Neural cell (in vitro differentiated cells): ENCODE results near the gene ENO2. TPM values are rescaled to one million over a fixed set of nuclear protein-coding genes. Genes with fewer than 3 reads are reported as not detected.
"Not testable (repeated sequence)": the region's sequence is repeated elsewhere in the genome, so short reads cannot be mapped to it uniquely, and the experiment has no call there.

Experiments used
- H2AFZ ChIP-seq: fragments of 200-600, 300-800 bp; sonication (generic), shearing (Covaris generic); 2 replicates; pipeline ENCODE4 v1.6.0; 2014; ENCODE audit warnings: low read depth, mild to moderate bottlenecking, antibody characterized with exemption, low read length, moderate library complexity
- H3F3A ChIP-seq: fragments of 200-600 bp; shearing (Covaris generic); 2 replicates; pipeline ENCODE4 v1.6.1; 2016; ENCODE audit warnings: mild to moderate bottlenecking, moderate library complexity, mixed read lengths, antibody characterized with exemption, low read length; ENCODE audit not compliant: insufficient read depth, poor library complexity, severe bottlenecking
- H3K27ac ChIP-seq: fragments of 200-600, 300-800 bp; sonication (generic), shearing (Covaris generic); 2 replicates; pipeline ENCODE4 v1.5.1; 2014; ENCODE audit warnings: mild to moderate bottlenecking, low read length, moderate library complexity
- H3K27me3 ChIP-seq: fragments of 300-800, 200-600 bp; sonication (generic), shearing (Covaris generic); 2 replicates; pipeline ENCODE4 v1.6.0; 2014; ENCODE audit warnings: mild to moderate bottlenecking, low read depth, low read length, moderate library complexity; ENCODE audit not compliant: insufficient read depth
- H3K36me3 ChIP-seq: fragments of 300-800, 200-600 bp; sonication (generic), shearing (Covaris generic); 2 replicates; pipeline ENCODE4 v1.5.1; 2014; ENCODE audit warnings: mild to moderate bottlenecking, antibody characterized with exemption, low read length, moderate library complexity; ENCODE audit not compliant: insufficient read depth
- H3K4me2 ChIP-seq: fragments of 300-800, 200-600 bp; sonication (generic), shearing (Covaris generic); 2 replicates; pipeline ENCODE4 v1.6.0; 2014; ENCODE audit warnings: mild to moderate bottlenecking, low read length
- H3K4me3 ChIP-seq: fragments of 300-800, 200-600 bp; sonication (generic), shearing (Covaris generic); 2 replicates; pipeline ENCODE4 v1.5.1; 2014; ENCODE audit warnings: mild to moderate bottlenecking, low read length, moderate library complexity
- H3K79me2 ChIP-seq: fragments of 200-600 bp; shearing (Covaris generic); replicated peaks from 2 replicates; pipeline ENCODE4 v1.6.0; 2014; ENCODE audit warnings: mild to moderate bottlenecking, low read length, moderate library complexity; ENCODE audit not compliant: insufficient read depth
- H3K9ac ChIP-seq: fragments of 300-800, 200-600 bp; sonication (generic), shearing (Covaris generic); 2 replicates; pipeline ENCODE4 v1.6.1; 2016; ENCODE audit warnings: mild to moderate bottlenecking, low read length, mixed read lengths
- H3K9me2 ChIP-seq: fragments of 200-600 bp; shearing (Covaris generic); 2 replicates; pipeline ENCODE4 v1.6.1; 2016; ENCODE audit warnings: mild to moderate bottlenecking, low read length, mixed read lengths; ENCODE audit not compliant: insufficient read depth
- H3K9me3 ChIP-seq: fragments of 200-600, 300-800 bp; sonication (generic), shearing (Covaris generic); 2 replicates; pipeline ENCODE4 v1.6.1; 2016; ENCODE audit warnings: mild to moderate bottlenecking, mixed run types, low read length, moderate library complexity, mixed read lengths
- H4K20me1 ChIP-seq: fragments of 200-600 bp; shearing (Covaris generic); 2 replicates; pipeline ENCODE4 v1.6.1; 2016; ENCODE audit warnings: mild to moderate bottlenecking, mixed run types; ENCODE audit not compliant: insufficient read depth
- CTCF ChIP-seq: fragments of 450-650 bp; IDR thresholded peaks from 2 replicates; pipeline ENCODE4 v1.5.1; 2014; ENCODE audit warnings: antibody characterized with exemption, mild to moderate bottlenecking, moderate library complexity; ENCODE audit not compliant: poor library complexity, severe bottlenecking
- EP300 ChIP-seq: fragments of 450-650 bp; conservative IDR thresholded peaks from 2 replicates; pipeline ENCODE4 v1.6.1; 2014; ENCODE audit warnings: antibody characterized with exemption, mild to moderate bottlenecking, moderate library complexity; ENCODE audit not compliant: poor library complexity, severe bottlenecking
- EZH2 ChIP-seq: fragments of 200-600, 300-800 bp; shearing (Covaris generic), sonication (generic); IDR thresholded peaks from 2 replicates; pipeline ENCODE4 v1.6.1; 2014; ENCODE audit warnings: antibody characterized with exemption, low read length, borderline replicate concordance, mild to moderate bottlenecking; ENCODE audit not compliant: insufficient read depth, poor library complexity, severe bottlenecking
- MXI1 ChIP-seq: fragments of 450-650 bp; conservative IDR thresholded peaks from 2 replicates; pipeline ENCODE4 v1.6.1; 2014; ENCODE audit warnings: antibody characterized with exemption, mild to moderate bottlenecking; ENCODE audit not compliant: poor library complexity, severe bottlenecking
- POLR2AphosphoS5 ChIP-seq: IDR thresholded peaks from 2 replicates; pipeline ENCODE4 v1.6.1; 2012
- RAD21 ChIP-seq: fragments of 450-650 bp; conservative IDR thresholded peaks from 2 replicates; pipeline ENCODE4 v1.6.1; 2014; ENCODE audit warnings: antibody characterized with exemption, mild to moderate bottlenecking, moderate library complexity
- REST ChIP-seq: IDR thresholded peaks from 2 replicates; pipeline ENCODE4 v1.6.1; 2012; ENCODE audit warnings: borderline replicate concordance
- SMC3 ChIP-seq: fragments of 450-650 bp; conservative IDR thresholded peaks from 2 replicates; pipeline ENCODE4 v1.6.1; 2014; ENCODE audit warnings: antibody characterized with exemption, mild to moderate bottlenecking, moderate library complexity; ENCODE audit not compliant: poor library complexity
- TAF1 ChIP-seq: IDR thresholded peaks from 2 replicates; pipeline ENCODE4 v1.6.1; 2012; ENCODE audit warnings: low read depth
- polyA plus RNA-seq: library from polyadenylated mRNA; depleted of rRNA; stranded (reverse); fragments of >200 nt; gene quantifications from 2 replicates; pipeline ENCODE4 v1.2.3, GENCODE V29; 2014

The ENO2 gene
- polyA plus RNA-seq, 1 donor from 2014 or later = 193 TPM

- H4K20me1 ChIP-seq = no peaks in the 10 kb centered on the region
- H3K9ac ChIP-seq = no peak overlapping the region
- no peaks in the 10 kb centered on the region for H3F3A ChIP-seq
- no peak for TF ChIP-seq TAF1
- H3K27ac ChIP-seq = no peak overlapping the region
- H2AFZ ChIP-seq = no peak overlapping the region
- no peaks in the 10 kb centered on the region for H3K9me2 ChIP-seq
- H3K9me3 ChIP-seq = no peaks in the 10 kb centered on the region
- no peak overlapping the region for H3K4me3 ChIP-seq
- H3K36me3 ChIP-seq = no peaks in the 10 kb centered on the region
- no peaks in the 10 kb centered on the region for H3K27me3 ChIP-seq
- no peak overlapping the region for H3K4me2 ChIP-seq
- H3K79me2 ChIP-seq = no peaks in the 10 kb centered on the region
Observed at GRCh38 chr12:6883683-6884082, 30.7 kb upstream of the ENO2 start.

GRCh38 chr12:6884539-6884938, 29.8 kb upstream of the ENO2 start:
- Histone ChIP-seq H3K27ac (no peak overlapping the region), H3K9ac (no peak overlapping the region), H4K20me1 (no peaks in the 10 kb centered on the region), H3K9me3 (no peaks in the 10 kb centered on the region), H3K79me2 (no peaks in the 10 kb centered on the region), H2AFZ (no peak overlapping the region), H3K4me2 (no peak overlapping the region), H3K27me3 (no peaks in the 10 kb centered on the region), H3K4me3 (no peak overlapping the region), H3F3A (no peaks in the 10 kb centered on the region), H3K36me3 (no peaks in the 10 kb centered on the region), H3K9me2 (no peaks in the 10 kb centered on the region)
- no peak for TF ChIP-seq SMC3
- no peak for TF ChIP-seq RAD21
- no peak for TF ChIP-seq MXI1
- TF ChIP-seq POLR2AphosphoS5 = no peak
- no peak for TF ChIP-seq TAF1
- no peak for TF ChIP-seq EP300
- TF ChIP-seq CTCF = no peak
- TF ChIP-seq REST = no peak
- no peak for TF ChIP-seq EZH2

- not testable (repeated sequence) for H3K9ac ChIP-seq, H3K79me2 ChIP-seq, H3K4me3 ChIP-seq, H4K20me1 ChIP-seq, H3K4me2 ChIP-seq, H3F3A ChIP-seq, H3K9me3 ChIP-seq, H3K27ac ChIP-seq, H3K27me3 ChIP-seq, H3K9me2 ChIP-seq, H2AFZ ChIP-seq, H3K36me3 ChIP-seq
Observed at GRCh38 chr12:6886206-6886999, 28.0 kb upstream of the ENO2 start.
